GM19351 (cell line): ENCODE results near the gene ALDH16A1.
"Not testable (repeated sequence)": the region's sequence is repeated elsewhere in the genome, so short reads cannot be mapped to it uniquely, and the experiment has no call there.

Source experiments
- ATAC-seq: cut with Tn5 transposase; IDR thresholded peaks from one replicate; pipeline ENCODE4 v1.9.1; 2021; ENCODE audit warnings: mild to moderate bottlenecking, moderate library complexity; ENCODE audit not compliant: unreplicated experiment

ALDH16A1 gene

GRCh38 chr19:49461656-49462055, 8.6 kb downstream of the ALDH16A1 start:
- no peak for ATAC-seq

- no peak for ATAC-seq
Observed at GRCh38 chr19:49462492-49462891, 9.5 kb downstream of the ALDH16A1 start.

- ATAC-seq = no peak
Observed at GRCh38 chr19:49463960-49464740, 11.1 kb downstream of the ALDH16A1 start.

- no peak for ATAC-seq
Observed at GRCh38 chr19:49465371-49465770, 12.3 kb downstream of the ALDH16A1 start.

- ATAC-seq = no peak
Observed at GRCh38 chr19:49468199-49468598, 15.2 kb downstream of the ALDH16A1 start.

GRCh38 chr19:49468746-49469447, 15.9 kb downstream of the ALDH16A1 start:
- ATAC-seq = peak; percentile 70

GRCh38 chr19:49469828-49470614, 17.0 kb downstream of the ALDH16A1 start:
- ATAC-seq = peak; percentile 57

- ATAC-seq = no peak
Observed at GRCh38 chr19:49470615-49470978, 17.6 kb downstream of the ALDH16A1 start.

GRCh38 chr19:49472936-49473335, 19.9 kb downstream of the ALDH16A1 start:
- ATAC-seq = no peak

- ATAC-seq = not testable (repeated sequence)
Observed at GRCh38 chr19:49473501-49473867, 20.5 kb downstream of the ALDH16A1 start.

- peak; percentile 51 for ATAC-seq
Observed at GRCh38 chr19:49473868-49474541, 21.0 kb downstream of the ALDH16A1 start, which contains the start of gene FLT3LG. TSS of gene FLT3LG (plus strand) at chr19:49474215. CDS start at chr19:49474640, 425 bp downstream.

- no peak for ATAC-seq
Observed at GRCh38 chr19:49474542-49474924, 21.5 kb downstream of the ALDH16A1 start.

GRCh38 chr19:49475191-49475917, 22.3 kb downstream of the ALDH16A1 start:
- no peak for ATAC-seq

GRCh38 chr19:49475995-49476880, 23.2 kb downstream of the ALDH16A1 start:
- no peak for ATAC-seq

- no peak for ATAC-seq
Observed at GRCh38 chr19:49479975-49480628, 27.1 kb downstream of the ALDH16A1 start.

GRCh38 chr19:49481020-49481683, 28.1 kb downstream of the ALDH16A1 start:
- ATAC-seq = no peak

- ATAC-seq = no peak
Observed at GRCh38 chr19:49486232-49486631, 33.2 kb downstream of the ALDH16A1 start.

GRCh38 chr19:49486710-49487276, 33.8 kb downstream of the ALDH16A1 start:
- ATAC-seq = no peak
